Lower leg skin (tissue), 3 donors: ENCODE results near the gene FAM43A.

Source experiments
- POLR2A ChIP-seq, 2 donors: fragments of 450-650 bp; IDR thresholded peaks; one replicate each; pipeline ENCODE4 v1.6.1; 2016 to 2017; ENCODE audit warnings: antibody characterized with exemption in 2 of 2, mild to moderate bottlenecking in 1 of 2, moderate library complexity in 1 of 2
- TF ChIP-seq, protein P1 (sequence below), 3 donors: fragments of 450-650 bp; IDR thresholded peaks; one replicate each; pipeline ENCODE4 v1.5.1; 2016; ENCODE audit warnings: antibody characterized with exemption in 3 of 3, mild to moderate bottlenecking in 3 of 3, moderate library complexity in 2 of 3

DNA sequence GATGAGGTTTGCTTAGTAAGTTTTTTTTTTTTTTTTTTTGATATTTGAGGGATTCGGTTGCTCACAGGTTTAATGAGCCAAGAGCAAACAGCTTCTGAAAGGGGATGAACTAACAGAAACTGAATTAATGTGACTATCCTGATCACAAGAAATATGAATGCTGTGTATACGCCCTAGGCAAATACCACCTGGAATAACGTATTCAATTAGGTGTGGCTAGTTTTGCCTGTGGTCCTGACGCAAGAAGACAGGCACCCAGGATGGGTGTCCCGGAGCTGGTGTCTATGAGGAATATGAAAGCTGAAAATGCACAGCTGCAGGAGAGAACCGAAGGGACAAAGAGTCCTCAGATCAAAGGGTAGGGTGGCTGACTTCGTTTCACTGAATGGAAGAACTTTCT lies 28.2 kb upstream of the FAM43A start:
- TF ChIP-seq, protein P1, sequence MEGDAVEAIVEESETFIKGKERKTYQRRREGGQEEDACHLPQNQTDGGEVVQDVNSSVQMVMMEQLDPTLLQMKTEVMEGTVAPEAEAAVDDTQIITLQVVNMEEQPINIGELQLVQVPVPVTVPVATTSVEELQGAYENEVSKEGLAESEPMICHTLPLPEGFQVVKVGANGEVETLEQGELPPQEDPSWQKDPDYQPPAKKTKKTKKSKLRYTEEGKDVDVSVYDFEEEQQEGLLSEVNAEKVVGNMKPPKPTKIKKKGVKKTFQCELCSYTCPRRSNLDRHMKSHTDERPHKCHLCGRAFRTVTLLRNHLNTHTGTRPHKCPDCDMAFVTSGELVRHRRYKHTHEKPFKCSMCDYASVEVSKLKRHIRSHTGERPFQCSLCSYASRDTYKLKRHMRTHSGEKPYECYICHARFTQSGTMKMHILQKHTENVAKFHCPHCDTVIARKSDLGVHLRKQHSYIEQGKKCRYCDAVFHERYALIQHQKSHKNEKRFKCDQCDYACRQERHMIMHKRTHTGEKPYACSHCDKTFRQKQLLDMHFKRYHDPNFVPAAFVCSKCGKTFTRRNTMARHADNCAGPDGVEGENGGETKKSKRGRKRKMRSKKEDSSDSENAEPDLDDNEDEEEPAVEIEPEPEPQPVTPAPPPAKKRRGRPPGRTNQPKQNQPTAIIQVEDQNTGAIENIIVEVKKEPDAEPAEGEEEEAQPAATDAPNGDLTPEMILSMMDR (IDR thresholded peaks at IDR 0.05): no peak
- no peak for TF ChIP-seq POLR2A (IDR thresholded peaks at IDR 0.05)
